ENCODE measurements around the gene ECT2L.

The ECT2L gene

GRCh38 chr6:138882369-138883017, 86.6 kb downstream of the ECT2L start:
- no peaks in the 10 kb centered on the region for H3K4me1 ChIP-seq (ENCODE audit: control insufficient read depth, insufficient read depth, low read length)
- no peaks in the 10 kb centered on the region for H3K36me3 ChIP-seq (ENCODE audit: control insufficient read depth, insufficient read depth, low read length)
- no peak overlapping the region for H3K27ac ChIP-seq (ENCODE audit: low read depth, low read length)
- no peak overlapping the region for H3K4me3 ChIP-seq (ENCODE audit: low read length)
- H3K27me3 ChIP-seq (ENCODE audit: control insufficient read depth, insufficient read depth, low read length) = no peaks in the 10 kb centered on the region
- no peak overlapping the region for H3K9ac ChIP-seq (ENCODE audit: low read length)

- Histone ChIP-seq H3K27ac (ENCODE audit: low read depth, low read length) (no peak overlapping the region), H3K27me3 (ENCODE audit: control insufficient read depth, insufficient read depth, low read length) (no peaks in the 10 kb centered on the region), H3K4me3 (ENCODE audit: low read length) (no peak overlapping the region), H3K36me3 (ENCODE audit: control insufficient read depth, insufficient read depth, low read length) (no peaks in the 10 kb centered on the region), H3K4me1 (ENCODE audit: control insufficient read depth, insufficient read depth, low read length) (no peaks in the 10 kb centered on the region), H3K9ac (ENCODE audit: low read length) (no peak overlapping the region)
Measured at GRCh38 chr6:138885156-138885819, 89.4 kb downstream of the ECT2L start.

- H3K9ac ChIP-seq (ENCODE audit: low read length) = no peak overlapping the region
- no peak overlapping the region for H3K4me3 ChIP-seq (ENCODE audit: low read length)
- H3K27ac ChIP-seq (ENCODE audit: low read depth, low read length) = no peak overlapping the region
- H3K4me1 ChIP-seq (ENCODE audit: control insufficient read depth, insufficient read depth, low read length) = no peaks in the 10 kb centered on the region
- H3K36me3 ChIP-seq (ENCODE audit: control insufficient read depth, insufficient read depth, low read length) = no peaks in the 10 kb centered on the region
- H3K27me3 ChIP-seq (ENCODE audit: control insufficient read depth, insufficient read depth, low read length) = no peaks in the 10 kb centered on the region
Measured at GRCh38 chr6:138891255-138891986, 95.5 kb downstream of the ECT2L start.

- H3K27me3 ChIP-seq (ENCODE audit: control insufficient read depth, insufficient read depth, low read length) = no peaks in the 10 kb centered on the region
- H3K36me3 ChIP-seq (ENCODE audit: control insufficient read depth, insufficient read depth, low read length) = peaks cover 3% of the 10 kb centered on the region
- H3K27ac ChIP-seq (ENCODE audit: low read depth, low read length) = no peak overlapping the region
- no peaks in the 10 kb centered on the region for H3K4me1 ChIP-seq (ENCODE audit: control insufficient read depth, insufficient read depth, low read length)
- no peak overlapping the region for H3K9ac ChIP-seq (ENCODE audit: low read length)
- no peak overlapping the region for H3K4me3 ChIP-seq (ENCODE audit: low read length)
Measured at GRCh38 chr6:138896104-138896756, 100.3 kb downstream of the ECT2L start.

GRCh38 chr6:138897031-138897430, 101.1 kb downstream of the ECT2L start:
- Histone ChIP-seq H3K36me3 (ENCODE audit: control insufficient read depth, insufficient read depth, low read length) (peaks cover 3% of the 10 kb centered on the region), H3K9ac (ENCODE audit: low read length) (no peak overlapping the region), H3K27ac (ENCODE audit: low read depth, low read length) (no peak overlapping the region), H3K4me3 (ENCODE audit: low read length) (no peak overlapping the region), H3K4me1 (ENCODE audit: control insufficient read depth, insufficient read depth, low read length) (no peaks in the 10 kb centered on the region), H3K27me3 (ENCODE audit: control insufficient read depth, insufficient read depth, low read length) (no peaks in the 10 kb centered on the region)

- peaks cover 12% of the 10 kb centered on the region for H3K36me3 ChIP-seq (ENCODE audit: control insufficient read depth, insufficient read depth, low read length)
- no peak overlapping the region for H3K9ac ChIP-seq (ENCODE audit: low read length)
- no peaks in the 10 kb centered on the region for H3K27me3 ChIP-seq (ENCODE audit: control insufficient read depth, insufficient read depth, low read length)
- no peak overlapping the region for H3K27ac ChIP-seq (ENCODE audit: low read depth, low read length)
- no peaks in the 10 kb centered on the region for H3K4me1 ChIP-seq (ENCODE audit: control insufficient read depth, insufficient read depth, low read length)
- no peak overlapping the region for H3K4me3 ChIP-seq (ENCODE audit: low read length)
Measured at GRCh38 chr6:138907167-138907566, 111.3 kb downstream of the ECT2L start.

GRCh38 chr6:138909511-138909910, 113.6 kb downstream of the ECT2L start:
- Histone ChIP-seq H3K36me3 (ENCODE audit: control insufficient read depth, insufficient read depth, low read length) (peaks cover 20% of the 10 kb centered on the region), H3K4me1 (ENCODE audit: control insufficient read depth, insufficient read depth, low read length) (no peaks in the 10 kb centered on the region), H3K4me3 (ENCODE audit: low read length) (no peak overlapping the region), H3K27me3 (ENCODE audit: control insufficient read depth, insufficient read depth, low read length) (no peaks in the 10 kb centered on the region), H3K27ac (ENCODE audit: low read depth, low read length) (no peak overlapping the region), H3K9ac (ENCODE audit: low read length) (no peak overlapping the region)

GRCh38 chr6:138909975-138910374, 114.1 kb downstream of the ECT2L start:
- no peaks in the 10 kb centered on the region for H3K4me1 ChIP-seq (ENCODE audit: control insufficient read depth, insufficient read depth, low read length)
- no peaks in the 10 kb centered on the region for H3K27me3 ChIP-seq (ENCODE audit: control insufficient read depth, insufficient read depth, low read length)
- H3K4me3 ChIP-seq (ENCODE audit: low read length) = no peak overlapping the region
- no peak overlapping the region for H3K27ac ChIP-seq (ENCODE audit: low read depth, low read length)
- H3K36me3 ChIP-seq (ENCODE audit: control insufficient read depth, insufficient read depth, low read length) = peaks cover 20% of the 10 kb centered on the region
- H3K9ac ChIP-seq (ENCODE audit: low read length) = no peak overlapping the region

GRCh38 chr6:138912308-138912707, 116.4 kb downstream of the ECT2L start:
- Histone ChIP-seq H3K36me3 (ENCODE audit: control insufficient read depth, insufficient read depth, low read length) (peaks cover 23% of the 10 kb centered on the region), H3K27ac (ENCODE audit: low read depth, low read length) (no peak overlapping the region), H3K4me1 (ENCODE audit: control insufficient read depth, insufficient read depth, low read length) (no peaks in the 10 kb centered on the region), H3K9ac (ENCODE audit: low read length) (no peak overlapping the region), H3K27me3 (ENCODE audit: control insufficient read depth, insufficient read depth, low read length) (no peaks in the 10 kb centered on the region), H3K4me3 (ENCODE audit: low read length) (no peak overlapping the region)

- Histone ChIP-seq H3K4me3 (ENCODE audit: low read length) (no peak overlapping the region), H3K27me3 (ENCODE audit: control insufficient read depth, insufficient read depth, low read length) (no peaks in the 10 kb centered on the region), H3K9ac (ENCODE audit: low read length) (no peak overlapping the region), H3K4me1 (ENCODE audit: control insufficient read depth, insufficient read depth, low read length) (no peaks in the 10 kb centered on the region), H3K36me3 (ENCODE audit: control insufficient read depth, insufficient read depth, low read length) (peaks cover 26% of the 10 kb centered on the region), H3K27ac (ENCODE audit: low read depth, low read length) (no peak overlapping the region)
Measured at GRCh38 chr6:138914701-138915100, 118.8 kb downstream of the ECT2L start.

- H3K36me3 ChIP-seq (ENCODE audit: control insufficient read depth, insufficient read depth, low read length) = peaks cover 12% of the 10 kb centered on the region
Measured at GRCh38 chr6:138920906-138921305, 125.0 kb downstream of the ECT2L start.

GRCh38 chr6:138923561-138923960, 127.7 kb downstream of the ECT2L start:
- no peaks in the 10 kb centered on the region for H3K27me3 ChIP-seq (ENCODE audit: control insufficient read depth, insufficient read depth, low read length)
- H3K4me3 ChIP-seq (ENCODE audit: low read length) = no peak overlapping the region
- no peak overlapping the region for H3K27ac ChIP-seq (ENCODE audit: low read depth, low read length)
- H3K36me3 ChIP-seq (ENCODE audit: control insufficient read depth, insufficient read depth, low read length) = peaks cover 8% of the 10 kb centered on the region
- no peak overlapping the region for H3K9ac ChIP-seq (ENCODE audit: low read length)
- H3K4me1 ChIP-seq (ENCODE audit: control insufficient read depth, insufficient read depth, low read length) = no peaks in the 10 kb centered on the region

More at GRCh38 chr6:138920906-138921305, 125.0 kb downstream of the ECT2L start:
- Histone ChIP-seq H3K4me1 (ENCODE audit: control insufficient read depth, insufficient read depth, low read length) (no peaks in the 10 kb centered on the region), H3K27ac (ENCODE audit: low read depth, low read length) (no peak overlapping the region), H3K9ac (ENCODE audit: low read length) (no peak overlapping the region), H3K4me3 (ENCODE audit: low read length) (no peak overlapping the region), H3K27me3 (ENCODE audit: control insufficient read depth, insufficient read depth, low read length) (no peaks in the 10 kb centered on the region)

Measured in rectal smooth muscle tissue (tissue), 1 donor.